SK-N-SH treated with all-trans-retinoic acid at 6 μM for 48 hours (cell line): ENCODE measurements around the gene ZHX3.

Source experiments
- ARNTL ChIP-seq: fragments of 450-650 bp; formaldehyde crosslinking; IDR thresholded peaks from 2 replicates; pipeline ENCODE4 v1.5.0; 2020; ENCODE audit warnings: low read depth, mild to moderate bottlenecking, moderate library complexity, borderline replicate concordance
- CREB5 ChIP-seq: fragments of 250-450 bp; sonication (Bioruptor Pico); IDR thresholded peaks from 2 replicates; pipeline ENCODE4 v1.5.1; 2020; ENCODE audit warnings: low read depth, mild to moderate bottlenecking, moderate library complexity
- ESRRG ChIP-seq: fragments of 250-450 bp; sonication (Bioruptor Pico); IDR thresholded peaks from 2 replicates; pipeline ENCODE4 v1.6.1; 2021; ENCODE audit warnings: mild to moderate bottlenecking
- ISL1 ChIP-seq: fragments of 250-450 bp; sonication (Bioruptor Pico); IDR thresholded peaks from 2 replicates; pipeline ENCODE4 v2.1.2; 2022; ENCODE audit warnings: mild to moderate bottlenecking, moderate library complexity
- PATZ1 ChIP-seq: fragments of 250-450 bp; sonication (Bioruptor Pico); IDR thresholded peaks from 2 replicates; pipeline ENCODE4 v1.8.0; 2020; ENCODE audit warnings: mild to moderate bottlenecking, moderate library complexity, borderline replicate concordance
- PPARA ChIP-seq: fragments of 250-450 bp; sonication (Bioruptor Pico); IDR thresholded peaks from 2 replicates; pipeline ENCODE4 v1.5.0; 2020; ENCODE audit warnings: mild to moderate bottlenecking, borderline replicate concordance
- RARB ChIP-seq: fragments of 250-450 bp; sonication (Bioruptor Pico); IDR thresholded peaks from 2 replicates; pipeline ENCODE4 v1.8.0; 2021; ENCODE audit warnings: mild to moderate bottlenecking, moderate library complexity
- SNAI2 ChIP-seq: fragments of 250-450 bp; sonication (Bioruptor Pico); IDR thresholded peaks from 2 replicates; pipeline ENCODE4 v1.5.0; 2020; ENCODE audit warnings: mild to moderate bottlenecking, moderate library complexity
- TCF4 ChIP-seq: fragments of 250-450 bp; sonication (Bioruptor Pico); IDR thresholded peaks from 2 replicates; pipeline ENCODE4 v1.8.0; 2021; ENCODE audit warnings: mild to moderate bottlenecking, moderate library complexity, borderline replicate concordance
- ZFP3 ChIP-seq: fragments of 250-450 bp; sonication (Bioruptor Pico); IDR thresholded peaks from 2 replicates; pipeline ENCODE4 v1.5.0; 2020; ENCODE audit warnings: mild to moderate bottlenecking, moderate library complexity

- no peak for TF ChIP-seq PATZ1 (CRISPR knock-in tag)
- no peak for TF ChIP-seq TCF4 (CRISPR knock-in tag)
- no peak for TF ChIP-seq ARNTL (CRISPR knock-in tag)
- no peak for TF ChIP-seq RARB
- TF ChIP-seq ISL1 (CRISPR knock-in tag) = no peak
- no peak for TF ChIP-seq ZFP3
- TF ChIP-seq SNAI2 (CRISPR knock-in tag) = no peak
- no peak for TF ChIP-seq ESRRG (CRISPR knock-in tag)
- TF ChIP-seq CREB5 = no peak
- no peak for TF ChIP-seq PPARA (CRISPR knock-in tag)
Measured at GRCh38 chr20:41318271-41318649, 729 bp upstream of the ZHX3 start.
